IMR-90 (cell line): ENCODE results near the gene DERL3. TPM values are rescaled to one million over a fixed set of nuclear protein-coding genes. Genes with fewer than 3 reads are reported as not detected.

ENCODE experiments used
- microRNA-seq, 2 experiments: library from miRNA; stranded (forward) in 1 of 2; unstranded in 1 of 2; fragments of 10-50 nt in 1 of 2; fragments of <30 nt in 1 of 2; gene quantifications in 1 of 2; microRNA quantifications in 1 of 2; one replicate each; pipeline versions ENCODE3 to v1.1.0; 2013 to 2020; ENCODE audit not compliant: insufficient read depth in 1 of 2, insufficient read length in 1 of 2, unreplicated experiment in 1 of 2
- polyA plus RNA-seq, 3 experiments: library from polyadenylated mRNA; depleted of rRNA; stranded (reverse); fragments of >200 nt; gene quantifications; 2 replicates each; pipeline ENCODE4 v1.2.3, GENCODE V29; 2012; ENCODE audit warnings: low replicate concordance in 1 of 3
- small RNA-seq, 5 experiments: library from RNA; depleted of rRNA; stranded (forward); fragments of <200 nt; gene quantifications; one replicate each; pipeline ENCODE3, GENCODE V24; 2012
- total RNA-seq: library from RNA; depleted of rRNA; stranded (reverse); fragments of >200 nt; gene quantifications from 2 replicates; pipeline ENCODE4 v1.2.3, GENCODE V29; 2012; rRNA removed

DERL3 gene
- total and polyA plus RNA-seq, 2 of the 4 experiments (the other 2 are of a cell fraction) = 0.18 to 0.62 TPM

Small RNA genes within 50 kb of the gene (microRNA-seq; reads per million reads assigned to microRNA genes)
- gene RN7SL268P (ENCODE audit: insufficient read depth, insufficient read length) = not detected

Small RNA genes within 50 kb of the gene (small RNA-seq; reads per million reads assigned to genes)
- gene RN7SL268P = 0 reads per million in 5 experiments

Other genes with a start within 250 kb of the DERL3 start
- gene DRICH1, start 206.7 kb downstream of the DERL3 start, total RNA-seq = under 0.01 TPM in 1 of 2 replicates, not detected in the other
- 0.13 and 0.14 TPM in 2 replicates for gene DRICH1, start 206.7 kb downstream of the DERL3 start, polyA plus RNA-seq (2012; rRNA removed)
- gene RGL4, start 148.0 kb downstream of the DERL3 start, total RNA-seq = not detected in 2 replicates
- not detected in 2 replicates for gene RGL4, start 148.0 kb downstream of the DERL3 start, polyA plus RNA-seq (2012; rRNA removed)
- 3.9 and 4.3 TPM in 2 replicates for gene ZNF70, start 87.9 kb downstream of the DERL3 start, total RNA-seq
- 1.8 and 2.3 TPM in 2 replicates for gene ZNF70, start 87.9 kb downstream of the DERL3 start, polyA plus RNA-seq (2012; rRNA removed)
- not detected in 2 replicates for gene VPREB3, start 84.6 kb downstream of the DERL3 start, total RNA-seq
- not detected in 2 replicates for gene VPREB3, start 84.6 kb downstream of the DERL3 start, polyA plus RNA-seq (2012; rRNA removed)
- 1.7 and 2.3 TPM in 2 replicates for gene C22orf15, start 76.0 kb downstream of the DERL3 start, total RNA-seq
- 3.1 and 3.5 TPM in 2 replicates for gene C22orf15, start 76.0 kb downstream of the DERL3 start, polyA plus RNA-seq (2012; rRNA removed)
- 1.4 and 2.2 TPM in 2 replicates for gene CHCHD10, start 71.0 kb downstream of the DERL3 start, total RNA-seq
- 10.8 and 11.2 TPM in 2 replicates for gene CHCHD10, start 71.0 kb downstream of the DERL3 start, polyA plus RNA-seq (2012; rRNA removed)
- 1.4 and 2.2 TPM in 2 replicates for gene MMP11, start 66.2 kb downstream of the DERL3 start, total RNA-seq
- gene MMP11, start 66.2 kb downstream of the DERL3 start, polyA plus RNA-seq (2012; rRNA removed) = 5.9 and 6.0 TPM in 2 replicates
- 97.5 and 110 TPM in 2 replicates for gene SMARCB1, start 52.0 kb downstream of the DERL3 start, total RNA-seq
- 157 and 159 TPM in 2 replicates for gene SMARCB1, start 52.0 kb downstream of the DERL3 start, polyA plus RNA-seq (2012; rRNA removed)
- 2.8 and 3.2 TPM in 2 replicates for gene SLC2A11, start 18.9 kb upstream of the DERL3 start, total RNA-seq
- 6.6 and 8.7 TPM in 2 replicates for gene SLC2A11, start 18.9 kb upstream of the DERL3 start, polyA plus RNA-seq (2012; rRNA removed)
- gene MIF, start 55.4 kb upstream of the DERL3 start, total RNA-seq = 123 and 125 TPM in 2 replicates
- gene MIF, start 55.4 kb upstream of the DERL3 start, polyA plus RNA-seq (2012; rRNA removed) = 530 and 798 TPM in 2 replicates
- gene GSTT2B, start 122.2 kb upstream of the DERL3 start, total RNA-seq = 13.1 and 15.1 TPM in 2 replicates
- gene GSTT2B, start 122.2 kb upstream of the DERL3 start, polyA plus RNA-seq (2012; rRNA removed) = 76.7 and 77.0 TPM in 2 replicates
- gene DDTL, start 127.9 kb upstream of the DERL3 start, total RNA-seq = 0.36 and 0.83 TPM in 2 replicates
- 1.5 TPM in 2 replicates for gene DDTL, start 127.9 kb upstream of the DERL3 start, polyA plus RNA-seq (2012; rRNA removed)
- gene DDT, start 135.4 kb upstream of the DERL3 start, total RNA-seq = 54.8 and 58.9 TPM in 2 replicates
- gene DDT, start 135.4 kb upstream of the DERL3 start, polyA plus RNA-seq (2012; rRNA removed) = 151 and 221 TPM in 2 replicates
- 1.1 and 1.4 TPM in 2 replicates for gene GSTT2, start 141.1 kb upstream of the DERL3 start, total RNA-seq
- 4.6 and 6.9 TPM in 2 replicates for gene GSTT2, start 141.1 kb upstream of the DERL3 start, polyA plus RNA-seq (2012; rRNA removed)
- gene GSTT4, start 166.4 kb upstream of the DERL3 start, total RNA-seq = not detected in 2 replicates
- gene GSTT4, start 166.4 kb upstream of the DERL3 start, polyA plus RNA-seq (2012; rRNA removed) = not detected in 2 replicates
- 21.3 and 21.4 TPM in 2 replicates for gene CABIN1, start 172.3 kb upstream of the DERL3 start, total RNA-seq
- gene CABIN1, start 172.3 kb upstream of the DERL3 start, polyA plus RNA-seq (2012; rRNA removed) = 23.3 and 27.6 TPM in 2 replicates